Esophagus mucosa (tissue), 1 donor: ENCODE measurements around the gene PHLPP2. TPM values are rescaled to one million over a fixed set of nuclear protein-coding genes. Genes with fewer than 3 reads are reported as not detected.
A peak's percentile ranks its signal among the peaks of the same experiment; 100 is the strongest.
"Not testable (repeated sequence)": the region's sequence is repeated elsewhere in the genome, so short reads cannot be mapped to it uniquely, and the experiment has no call there.

Source experiments
- ATAC-seq: fragments of 200-7000 bp; cut with Tn5 transposase; one replicate; pipeline ENCODE4 v1.9.1; 2020
- total RNA-seq: library from RNA; stranded (reverse); gene quantifications from one replicate; pipeline ENCODE4 v1.2.4, GENCODE V29; 2023
- donor health status: DM: yes; HTN: yes; CAD: no.

Gene PHLPP2
- total RNA-seq, 1 donor from 2014 or later: 0.88 TPM

GRCh38 chr16:71614956-71615355 lies 109.5 kb downstream of the PHLPP2 start:
- ATAC-seq: not testable (repeated sequence)

DNA sequence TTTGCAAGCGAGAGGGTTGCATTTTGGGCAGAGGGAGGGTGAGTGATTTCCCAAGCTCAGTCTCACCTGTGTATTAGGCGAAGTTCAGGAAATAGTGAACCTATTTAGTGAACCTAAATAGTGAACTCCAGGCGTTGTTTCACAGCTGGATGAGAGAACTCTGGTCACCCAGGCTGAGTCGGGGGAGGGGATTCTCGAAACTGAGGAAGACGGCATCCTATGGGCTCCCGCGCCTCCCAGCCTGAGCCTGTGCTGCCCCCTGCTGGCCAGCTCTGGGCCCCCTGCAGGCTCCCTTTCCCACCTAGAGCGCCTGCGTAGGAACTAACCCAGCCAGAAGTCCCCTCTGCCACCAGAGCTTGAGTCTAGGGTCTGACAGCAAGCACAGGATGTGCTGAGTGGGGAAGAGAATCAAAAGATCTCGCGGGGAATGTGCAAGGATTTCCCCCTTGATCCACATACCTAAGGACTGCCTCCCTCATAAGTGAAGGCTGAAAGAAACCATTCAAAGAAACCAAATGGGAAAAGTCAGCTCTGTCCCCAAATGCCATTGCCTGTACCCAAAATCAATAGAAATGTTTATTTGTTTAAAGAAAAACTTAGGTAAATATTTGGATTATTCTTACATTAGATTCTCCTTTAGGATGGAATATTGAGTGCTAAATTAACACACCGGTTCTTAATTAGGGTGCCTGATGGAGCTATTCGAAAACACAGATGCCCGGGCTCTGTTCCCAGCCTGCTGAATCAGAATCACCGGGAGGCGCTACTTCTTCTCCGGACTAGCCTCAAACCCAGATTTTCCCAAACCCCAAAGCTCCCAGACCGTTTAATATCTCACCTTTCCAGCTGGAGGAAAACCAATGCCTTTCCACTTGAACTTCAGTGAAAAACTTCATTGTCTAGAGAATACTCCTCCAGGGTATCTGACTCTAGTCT lies 113.3 kb downstream of the PHLPP2 start:
- peak; percentile 72 for ATAC-seq

DNA sequence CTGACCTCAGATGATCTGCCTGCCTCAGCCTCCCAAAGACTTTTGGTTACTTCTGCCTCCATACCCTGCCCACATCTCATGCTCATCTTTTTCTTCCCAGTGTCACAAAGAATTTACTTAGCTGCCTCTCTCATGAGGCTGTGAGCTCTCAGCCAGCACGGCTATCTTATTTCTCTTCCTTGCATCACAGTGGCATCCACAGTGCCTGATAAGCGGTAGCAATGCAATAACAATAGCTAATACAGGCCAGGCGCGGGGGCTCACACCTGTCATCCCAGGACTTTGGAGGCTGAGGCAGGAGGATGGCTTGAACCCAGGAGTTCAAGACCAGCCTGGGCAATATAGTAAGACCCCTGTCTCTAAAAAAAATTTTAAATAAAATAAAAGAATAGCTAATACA lies 114.1 kb downstream of the PHLPP2 start:
- ATAC-seq: no peak

DNA sequence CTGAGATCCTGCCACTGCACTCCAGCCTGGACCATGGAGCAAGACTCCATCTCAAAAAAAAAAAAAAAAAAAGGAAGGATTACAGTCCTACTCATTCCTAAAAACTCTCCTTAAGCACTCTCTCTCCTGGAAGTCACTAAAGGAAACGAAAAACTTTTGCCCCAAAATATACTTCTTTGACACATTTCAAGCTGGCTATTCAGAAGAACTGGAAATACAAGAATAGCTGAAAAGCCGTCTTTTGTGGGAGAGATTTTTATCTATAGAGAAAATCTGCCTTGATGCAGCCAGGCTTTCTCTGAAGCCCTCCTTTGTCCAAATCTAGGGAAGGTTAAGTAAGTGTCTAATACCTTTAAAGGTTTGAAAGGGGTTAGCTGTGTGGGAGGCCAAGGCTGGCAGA lies 115.4 kb downstream of the PHLPP2 start:
- ATAC-seq: no peak

- no peak for ATAC-seq
Measured at GRCh38 chr16:71600822-71601221, 123.7 kb downstream of the PHLPP2 start.

- ATAC-seq: not testable (repeated sequence)
Measured at GRCh38 chr16:71598426-71598825, 126.1 kb downstream of the PHLPP2 start.

DNA sequence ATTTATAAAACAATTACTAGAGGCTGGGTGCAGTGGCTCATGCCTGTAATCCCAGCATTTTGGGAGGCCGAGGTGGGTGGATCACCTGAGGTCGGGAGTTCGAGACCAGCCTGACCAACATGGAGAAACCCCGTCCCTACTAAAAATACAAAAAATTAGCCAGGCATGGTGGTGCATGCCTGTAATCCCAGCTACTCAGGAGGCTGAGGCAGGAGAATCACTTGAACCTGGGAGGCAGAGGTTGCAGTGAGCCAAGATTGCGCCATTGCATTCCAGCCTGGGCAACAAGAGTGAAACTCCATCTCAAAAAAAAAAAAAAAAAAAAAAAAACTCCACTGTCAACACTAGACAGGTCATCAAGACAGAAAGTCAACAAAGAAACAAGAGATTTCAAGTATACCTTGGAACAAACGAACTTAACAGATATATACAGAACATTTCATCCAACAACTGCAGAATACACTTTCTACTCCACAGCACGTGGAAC lies 129.1 kb downstream of the PHLPP2 start:
- not testable (repeated sequence) for ATAC-seq

Other genes starting within 250 kb of the PHLPP2 start
- 1.9 TPM for gene ZNF19, start 235.4 kb downstream of the PHLPP2 start, total RNA-seq
- 0.16 TPM for gene CHST4, start 198.3 kb downstream of the PHLPP2 start, total RNA-seq
- 0.24 TPM for gene TAT, start 147.6 kb downstream of the PHLPP2 start, total RNA-seq
- gene MARVELD3, start 98.5 kb downstream of the PHLPP2 start, total RNA-seq: 3.6 TPM
- 74.9 TPM for gene AP1G1, start 84.1 kb upstream of the PHLPP2 start, total RNA-seq
- 12.5 TPM for gene ATXN1L, start 121.3 kb upstream of the PHLPP2 start, total RNA-seq
- 4.7 TPM for gene ZNF821, start 159.5 kb upstream of the PHLPP2 start, total RNA-seq
- gene IST1, start 170.8 kb upstream of the PHLPP2 start, total RNA-seq: 86.7 TPM